Measurements from ENCODE around the gene H6PD.

GRCh38 chr1:9309991-9310390, 75.4 kb downstream of the H6PD start:
- TF ChIP-seq BRF2 (IDR thresholded peaks at IDR 0.05; ENCODE audit: borderline replicate concordance, insufficient read depth, insufficient read length) (no peak), NFYB (IDR thresholded peaks at IDR 0.05; ENCODE audit: extremely low read depth, insufficient read length) (no peak), KDM1A (IDR thresholded peaks at IDR 0.05) (no peak), CTCF (IDR thresholded peaks at IDR 0.05 in 2 of 3, conservative IDR thresholded peaks at IDR 0.05 in 1 of 3; ENCODE audit: insufficient read depth in 2 of 3, low read depth in 1 of 3, low read length in 3 of 3) (no peak), MAZ (CRISPR knock-in tag; conservative IDR thresholded peaks at IDR 0.05 in 1 of 2, IDR thresholded peaks at IDR 0.05 in 1 of 2) (no peak), HEY1 (CRISPR knock-in tag; IDR thresholded peaks at IDR 0.05; ENCODE audit: borderline replicate concordance) (no peak), POLR2A (conservative IDR thresholded peaks at IDR 0.05) (no peak)
